WTC11 (cell line): ENCODE data around the gene PRKAG2. TPM values are rescaled to one million over a fixed set of nuclear protein-coding genes. Genes with fewer than 3 reads are reported as not detected.

Experiments used
- ATAC-seq: fragments of 200-7000 bp; cut with Tn5 transposase; 2 replicates; pipeline ENCODE4 v1.10.0; 2021; ENCODE audit warnings: mild to moderate bottlenecking, moderate library complexity
- CTCF ChIA-PET: fragments of 300-600 bp; sonication (Branson Sonifier 250); formaldehyde crosslinking; loops from one replicate; lab custom pipeline; 2021; ENCODE audit warnings: antibody characterized with exemption; lab: Charles Lee
- POLR2A ChIA-PET: fragments of 350-600 bp; sonication (Branson Sonifier 250); formaldehyde crosslinking; loops from one replicate; lab custom pipeline; 2021; ENCODE audit warnings: antibody characterized with exemption; lab: Charles Lee
- DNase-seq: peaks from one replicate; pipeline ENCODE4 v3.0.0; 2021; ENCODE audit warnings: low spot score
- H3K27ac Mint-ChIP-seq: 2 replicates; pipeline ENCODE4 v1.8.0; 2021; ENCODE audit warnings: mixed read lengths
- H3K27me3 Mint-ChIP-seq: 2 replicates; pipeline ENCODE4 v1.8.0; 2021; ENCODE audit warnings: low read depth, mild to moderate bottlenecking, moderate library complexity, mixed read lengths
- H3K36me3 Mint-ChIP-seq: 2 replicates; pipeline ENCODE4 v1.8.0; 2021; ENCODE audit warnings: mixed read lengths
- H3K4me1 Mint-ChIP-seq: 2 replicates; pipeline ENCODE4 v1.8.0; 2022; ENCODE audit warnings: mixed read lengths
- H3K4me3 Mint-ChIP-seq: 2 replicates; pipeline ENCODE4 v1.8.0; 2021; ENCODE audit warnings: mild to moderate bottlenecking, moderate library complexity, mixed read lengths
- H3K9me3 Mint-ChIP-seq: 2 replicates; pipeline ENCODE4 v1.8.0; 2021; ENCODE audit warnings: mixed read lengths
- AR ChIP-seq: fragments of 250-450 bp; sonication (Bioruptor Pico); IDR thresholded peaks from 2 replicates; pipeline ENCODE4 v1.9.0; 2021; ENCODE audit warnings: mild to moderate bottlenecking
- ATF1 ChIP-seq: sonication (generic); formaldehyde crosslinking; IDR thresholded peaks from 2 replicates; pipeline ENCODE4 v1.8.1; 2023; ENCODE audit warnings: mild to moderate bottlenecking, moderate library complexity, missing genetic modification reagents
- ELF4 ChIP-seq: sonication (generic); formaldehyde crosslinking; IDR thresholded peaks from 2 replicates; pipeline ENCODE4 v1.8.1; 2022; ENCODE audit warnings: low read depth, mild to moderate bottlenecking, moderate library complexity, missing genetic modification reagents
- ESRRA ChIP-seq: sonication (generic); formaldehyde crosslinking; IDR thresholded peaks from 2 replicates; pipeline ENCODE4 v1.8.1; 2022; ENCODE audit warnings: mild to moderate bottlenecking, missing genetic modification reagents, borderline replicate concordance
- ETV6 ChIP-seq: sonication (generic); formaldehyde crosslinking; IDR thresholded peaks from 2 replicates; pipeline ENCODE4 v1.8.1; 2022; ENCODE audit warnings: mild to moderate bottlenecking, missing genetic modification reagents
- FOXP4 ChIP-seq: sonication (generic); formaldehyde crosslinking; IDR thresholded peaks from 2 replicates; pipeline ENCODE4 v1.8.0; 2022; ENCODE audit warnings: mild to moderate bottlenecking, missing genetic modification reagents
- HMGXB4 ChIP-seq: sonication (generic); formaldehyde crosslinking; IDR thresholded peaks from 2 replicates; pipeline ENCODE4 v1.8.1; 2023; ENCODE audit warnings: mild to moderate bottlenecking, moderate library complexity, missing genetic modification reagents
- MAX ChIP-seq: sonication (generic); formaldehyde crosslinking; IDR thresholded peaks from 2 replicates; pipeline ENCODE4 v1.8.0; 2022; ENCODE audit warnings: mild to moderate bottlenecking, missing genetic modification reagents
- NFYB ChIP-seq: sonication (generic); formaldehyde crosslinking; conservative IDR thresholded peaks from 2 replicates; pipeline ENCODE4 v1.8.0; 2022; ENCODE audit warnings: low read depth, missing genetic modification reagents
- NR1H2 ChIP-seq: sonication (generic); formaldehyde crosslinking; IDR thresholded peaks from 2 replicates; pipeline ENCODE4 v1.9.0; 2021; ENCODE audit warnings: mild to moderate bottlenecking, moderate library complexity, missing genetic modification reagents
- RORB ChIP-seq: fragments of 250-450 bp; sonication (Bioruptor Pico); IDR thresholded peaks from 2 replicates; pipeline ENCODE4 v1.9.0; 2021; ENCODE audit warnings: mild to moderate bottlenecking
- SOX15 ChIP-seq: fragments of 250-450 bp; sonication (Bioruptor Pico); IDR thresholded peaks from 2 replicates; pipeline ENCODE4 v1.9.0; 2021; ENCODE audit warnings: mild to moderate bottlenecking
- SP1 ChIP-seq: sonication (generic); formaldehyde crosslinking; conservative IDR thresholded peaks from 2 replicates; pipeline ENCODE4 v1.8.1; 2022; ENCODE audit warnings: missing genetic modification reagents
- TP53 ChIP-seq: sonication (generic); formaldehyde crosslinking; IDR thresholded peaks from 2 replicates; pipeline ENCODE4 v1.8.1; 2023; ENCODE audit warnings: mild to moderate bottlenecking, missing genetic modification reagents
- ZNF138 ChIP-seq: sonication (generic); formaldehyde crosslinking; conservative IDR thresholded peaks from 2 replicates; pipeline ENCODE4 v1.8.1; 2022; ENCODE audit warnings: mild to moderate bottlenecking, moderate library complexity, missing genetic modification reagents
- ZNF232 ChIP-seq: sonication (generic); formaldehyde crosslinking; IDR thresholded peaks from 2 replicates; pipeline ENCODE4 v1.8.0; 2022; ENCODE audit warnings: mild to moderate bottlenecking, missing genetic modification reagents
- ZNF423 ChIP-seq: fragments of 250-450 bp; sonication (Bioruptor Pico); IDR thresholded peaks from 2 replicates; pipeline ENCODE4 v2.1.2; 2022; ENCODE audit warnings: mild to moderate bottlenecking, moderate library complexity
- ZNF425 ChIP-seq: fragments of 250-450 bp; sonication (Bioruptor Pico); conservative IDR thresholded peaks from 2 replicates; pipeline ENCODE4 v1.9.0; 2021; ENCODE audit warnings: mild to moderate bottlenecking
- ZNF512 ChIP-seq: sonication (generic); formaldehyde crosslinking; IDR thresholded peaks from 2 replicates; pipeline ENCODE4 v1.8.1; 2022; ENCODE audit warnings: missing genetic modification reagents, borderline replicate concordance
- total RNA-seq: library from RNA; stranded (reverse); gene quantifications from 3 replicates; pipeline ENCODE4 v1.2.3, GENCODE V29; 2021

Gene PRKAG2
- total RNA-seq, 1 experiment from 2014 or later = 20.3 TPM

- no peaks in the 10 kb centered on the region for H3K27me3 Mint-ChIP-seq
Observed at GRCh38 chr7:151866028-151866427, 10.9 kb downstream of the PRKAG2 start.

More at GRCh38 chr7:151866028-151866427, 10.9 kb downstream of the PRKAG2 start:
- no peak for TF ChIP-seq ZNF138 (CRISPR knock-in tag)
- TF ChIP-seq ZNF232 (CRISPR knock-in tag) = no peak
- TF ChIP-seq ZNF423 (CRISPR knock-in tag) = no peak
- TF ChIP-seq TP53 (CRISPR knock-in tag) = no peak
- no peak for TF ChIP-seq ZNF512 (CRISPR knock-in tag)
- no peak for TF ChIP-seq ATF1 (CRISPR knock-in tag)
- TF ChIP-seq ETV6 (CRISPR knock-in tag) = no peak
- no peak for TF ChIP-seq FOXP4
- no peak for TF ChIP-seq NR1H2 (CRISPR knock-in tag)
- TF ChIP-seq AR = no peak
- no peak for TF ChIP-seq ZNF425 (CRISPR knock-in tag)
- no peak for TF ChIP-seq RORB (CRISPR knock-in tag)
- TF ChIP-seq NFYB (CRISPR knock-in tag) = no peak
- TF ChIP-seq SOX15 (CRISPR knock-in tag) = no peak
- TF ChIP-seq ESRRA (CRISPR knock-in tag) = no peak
- TF ChIP-seq MAX (CRISPR knock-in tag) = no peak
- no peak for TF ChIP-seq ELF4 (CRISPR knock-in tag)
- no peak for TF ChIP-seq HMGXB4 (CRISPR knock-in tag)
- no peak for TF ChIP-seq SP1 (CRISPR knock-in tag)
- CTCF ChIA-PET = no interaction called here
- H3K36me3 Mint-ChIP-seq = no peaks in the 10 kb centered on the region
- H3K4me3 Mint-ChIP-seq = no peak overlapping the region
- DNase-seq = no peak
- POLR2A ChIA-PET = interaction anchor here (0.6 kb wide), 1 partner anchor 321 kb away, joined by 4 read pairs; no protein-coding TSS in a partner anchor
- no peaks in the 10 kb centered on the region for H3K9me3 Mint-ChIP-seq
- H3K27ac Mint-ChIP-seq = no peak overlapping the region
- no peak for ATAC-seq
- peaks cover 19% of the 10 kb centered on the region for H3K4me1 Mint-ChIP-seq
